ENCODE measurements around the gene RBM34. TPM values are rescaled to one million over a fixed set of nuclear protein-coding genes. Genes with fewer than 3 reads are reported as not detected.

Gene RBM34
- total RNA-seq, 1 experiment from 2014 or later = 104 TPM

DNA sequence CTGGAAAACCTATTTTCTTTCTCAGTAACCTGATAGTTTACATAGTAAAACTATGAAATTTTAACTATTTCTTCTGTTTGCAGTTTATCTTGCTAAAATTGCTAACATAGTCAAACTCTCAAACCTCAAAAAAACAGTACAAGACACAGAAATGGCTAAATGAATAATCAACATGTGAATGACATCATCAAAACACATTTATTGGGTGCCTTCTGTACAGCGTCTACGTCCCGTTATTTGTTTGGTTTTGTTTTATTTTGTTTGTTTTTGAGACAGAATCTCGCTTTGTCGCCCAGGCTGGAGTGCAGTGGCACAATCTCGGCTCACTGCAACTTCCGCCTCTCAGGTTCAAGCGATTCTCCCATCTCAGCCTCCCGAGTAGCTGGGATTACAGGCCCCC, 11.2 kb downstream of the RBM34 start:
- H3K36me3 ChIP-seq (ENCODE audit: control insufficient read depth, insufficient read depth, low read length) = peaks cover 21% of the 10 kb centered on the region

DNA sequence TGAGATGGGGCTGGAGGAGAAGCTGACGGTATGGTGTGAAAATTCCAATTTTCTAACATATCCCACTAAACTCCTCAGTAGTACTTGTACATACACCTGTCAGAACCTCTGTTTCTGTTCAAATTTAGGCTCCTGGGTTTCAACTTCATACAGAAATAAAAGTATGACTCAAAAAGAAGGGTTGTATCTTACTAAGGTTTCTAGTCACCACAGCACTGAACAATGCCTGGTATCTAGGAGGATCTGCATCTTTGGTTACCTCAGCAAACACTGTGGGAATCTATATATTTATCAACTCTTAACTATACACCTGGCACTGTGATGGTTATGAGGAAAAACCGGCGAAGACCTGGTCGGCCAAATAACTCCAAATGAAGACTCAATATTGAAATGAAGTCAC, 13.8 kb downstream of the RBM34 start:
- intact Hi-C loops (cut with micrococcal nuclease; ENCODE audit: unreplicated experiment) (no loop called here), in situ Hi-C loops (cut with HindIII; ENCODE audit: low pct_unique_long_range_greater_than_20kb, low sequenced_read_pairs) (no loop called here)
- no peak overlapping the region for H3K4me3 ChIP-seq (ENCODE audit: low read depth in 2 of 2, low read length in 2 of 2)
- ChIA-PET CTCF (no interaction called here), POLR2A (interaction anchor here (0.6 kb wide), 1 partner anchor 42 kb away, joined by 29 read pairs; no protein-coding TSS in a partner anchor)
- DNase-seq (ENCODE audit: low read depth, low spot score) (no peak), ATAC-seq (no peak)
- BruUV-seq (replicated peaks) = no TSS peak
- H3K9me3 ChIP-seq (ENCODE audit: control insufficient read depth, insufficient read depth, low read depth, low read length) = no peaks in the 10 kb centered on the region
- H3K27me3 ChIP-seq (ENCODE audit: control insufficient read depth, insufficient read depth, low read length) = no peaks in the 10 kb centered on the region
- TF ChIP-seq TCF7L2 (IDR thresholded peaks at IDR 0.05; ENCODE audit: low read depth, low read length) (no peak), SIN3A (IDR thresholded peaks at IDR 0.05; ENCODE audit: borderline replicate concordance, insufficient read depth, low read depth, low read length) (no peak), POLR2AphosphoS5 (IDR thresholded peaks at IDR 0.05; ENCODE audit: low read depth, low read length) (no peak)
- TF ChIP-seq, protein P1, sequence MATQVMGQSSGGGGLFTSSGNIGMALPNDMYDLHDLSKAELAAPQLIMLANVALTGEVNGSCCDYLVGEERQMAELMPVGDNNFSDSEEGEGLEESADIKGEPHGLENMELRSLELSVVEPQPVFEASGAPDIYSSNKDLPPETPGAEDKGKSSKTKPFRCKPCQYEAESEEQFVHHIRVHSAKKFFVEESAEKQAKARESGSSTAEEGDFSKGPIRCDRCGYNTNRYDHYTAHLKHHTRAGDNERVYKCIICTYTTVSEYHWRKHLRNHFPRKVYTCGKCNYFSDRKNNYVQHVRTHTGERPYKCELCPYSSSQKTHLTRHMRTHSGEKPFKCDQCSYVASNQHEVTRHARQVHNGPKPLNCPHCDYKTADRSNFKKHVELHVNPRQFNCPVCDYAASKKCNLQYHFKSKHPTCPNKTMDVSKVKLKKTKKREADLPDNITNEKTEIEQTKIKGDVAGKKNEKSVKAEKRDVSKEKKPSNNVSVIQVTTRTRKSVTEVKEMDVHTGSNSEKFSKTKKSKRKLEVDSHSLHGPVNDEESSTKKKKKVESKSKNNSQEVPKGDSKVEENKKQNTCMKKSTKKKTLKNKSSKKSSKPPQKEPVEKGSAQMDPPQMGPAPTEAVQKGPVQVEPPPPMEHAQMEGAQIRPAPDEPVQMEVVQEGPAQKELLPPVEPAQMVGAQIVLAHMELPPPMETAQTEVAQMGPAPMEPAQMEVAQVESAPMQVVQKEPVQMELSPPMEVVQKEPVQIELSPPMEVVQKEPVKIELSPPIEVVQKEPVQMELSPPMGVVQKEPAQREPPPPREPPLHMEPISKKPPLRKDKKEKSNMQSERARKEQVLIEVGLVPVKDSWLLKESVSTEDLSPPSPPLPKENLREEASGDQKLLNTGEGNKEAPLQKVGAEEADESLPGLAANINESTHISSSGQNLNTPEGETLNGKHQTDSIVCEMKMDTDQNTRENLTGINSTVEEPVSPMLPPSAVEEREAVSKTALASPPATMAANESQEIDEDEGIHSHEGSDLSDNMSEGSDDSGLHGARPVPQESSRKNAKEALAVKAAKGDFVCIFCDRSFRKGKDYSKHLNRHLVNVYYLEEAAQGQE (IDR thresholded peaks at IDR 0.05; ENCODE audit: insufficient read depth in 1 of 2, low read depth in 2 of 2, low read length in 1 of 2) = no peak
- TF ChIP-seq, protein P2, sequence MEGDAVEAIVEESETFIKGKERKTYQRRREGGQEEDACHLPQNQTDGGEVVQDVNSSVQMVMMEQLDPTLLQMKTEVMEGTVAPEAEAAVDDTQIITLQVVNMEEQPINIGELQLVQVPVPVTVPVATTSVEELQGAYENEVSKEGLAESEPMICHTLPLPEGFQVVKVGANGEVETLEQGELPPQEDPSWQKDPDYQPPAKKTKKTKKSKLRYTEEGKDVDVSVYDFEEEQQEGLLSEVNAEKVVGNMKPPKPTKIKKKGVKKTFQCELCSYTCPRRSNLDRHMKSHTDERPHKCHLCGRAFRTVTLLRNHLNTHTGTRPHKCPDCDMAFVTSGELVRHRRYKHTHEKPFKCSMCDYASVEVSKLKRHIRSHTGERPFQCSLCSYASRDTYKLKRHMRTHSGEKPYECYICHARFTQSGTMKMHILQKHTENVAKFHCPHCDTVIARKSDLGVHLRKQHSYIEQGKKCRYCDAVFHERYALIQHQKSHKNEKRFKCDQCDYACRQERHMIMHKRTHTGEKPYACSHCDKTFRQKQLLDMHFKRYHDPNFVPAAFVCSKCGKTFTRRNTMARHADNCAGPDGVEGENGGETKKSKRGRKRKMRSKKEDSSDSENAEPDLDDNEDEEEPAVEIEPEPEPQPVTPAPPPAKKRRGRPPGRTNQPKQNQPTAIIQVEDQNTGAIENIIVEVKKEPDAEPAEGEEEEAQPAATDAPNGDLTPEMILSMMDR (IDR thresholded peaks at IDR 0.05) = no peak
- H3K4me1 ChIP-seq (ENCODE audit: control insufficient read depth, insufficient read depth, low read length) = no peaks in the 10 kb centered on the region
- no peak overlapping the region for H3K27ac ChIP-seq (ENCODE audit: low read length)
- H3K36me3 ChIP-seq (ENCODE audit: control insufficient read depth, insufficient read depth, low read length) = peaks cover 14% of the 10 kb centered on the region

More for the DNA sequence above, 11.2 kb downstream of the RBM34 start:
- no peak overlapping the region for H3K27ac ChIP-seq (ENCODE audit: low read length)
- ATAC-seq = no peak
- CTCF ChIA-PET = no interaction called here
- H3K27me3 ChIP-seq (ENCODE audit: control insufficient read depth, insufficient read depth, low read length) = no peaks in the 10 kb centered on the region
- no peaks in the 10 kb centered on the region for H3K9me3 ChIP-seq (ENCODE audit: control insufficient read depth, insufficient read depth, low read depth, low read length)
- DNase-seq (ENCODE audit: low read depth, low spot score) = no peak
- no TSS peak for BruUV-seq (replicated peaks)
- POLR2A ChIA-PET = no interaction called here
- TF ChIP-seq, protein P2 (IDR thresholded peaks at IDR 0.05) = no peak
- TF ChIP-seq, protein P1 (IDR thresholded peaks at IDR 0.05; ENCODE audit: insufficient read depth in 1 of 2, low read depth in 2 of 2, low read length in 1 of 2) = no peak
- TF ChIP-seq POLR2AphosphoS5 (IDR thresholded peaks at IDR 0.05; ENCODE audit: low read depth, low read length) = no peak
- no peak overlapping the region for H3K4me3 ChIP-seq (ENCODE audit: low read depth in 2 of 2, low read length in 2 of 2)
- in situ Hi-C loops (cut with HindIII; ENCODE audit: low pct_unique_long_range_greater_than_20kb, low sequenced_read_pairs) = no loop called here
- intact Hi-C loops (cut with micrococcal nuclease; ENCODE audit: unreplicated experiment) = no loop called here
- H3K4me1 ChIP-seq (ENCODE audit: control insufficient read depth, insufficient read depth, low read length) = no peaks in the 10 kb centered on the region

Data from Panc1 (cell line).